NCI-H226 (cell line): Measurements from ENCODE around the gene RALB.
"Not testable (repeated sequence)": the region's sequence is repeated elsewhere in the genome, so short reads cannot be mapped to it uniquely, and the experiment has no call there.

Source experiments
- DNase-seq: peaks from one replicate; pipeline ENCODE4 v3.0.0-alpha.2; 2015

RALB gene

GRCh38 chr2:120244656-120245519 lies 7.8 kb upstream of the RALB start:
- no peak for DNase-seq

GRCh38 chr2:120245520-120246332 lies 6.9 kb upstream of the RALB start:
- peak; percentile 64 for DNase-seq

- no peak for DNase-seq
Observed at GRCh38 chr2:120246546-120247300, 5.9 kb upstream of the RALB start.

DNA sequence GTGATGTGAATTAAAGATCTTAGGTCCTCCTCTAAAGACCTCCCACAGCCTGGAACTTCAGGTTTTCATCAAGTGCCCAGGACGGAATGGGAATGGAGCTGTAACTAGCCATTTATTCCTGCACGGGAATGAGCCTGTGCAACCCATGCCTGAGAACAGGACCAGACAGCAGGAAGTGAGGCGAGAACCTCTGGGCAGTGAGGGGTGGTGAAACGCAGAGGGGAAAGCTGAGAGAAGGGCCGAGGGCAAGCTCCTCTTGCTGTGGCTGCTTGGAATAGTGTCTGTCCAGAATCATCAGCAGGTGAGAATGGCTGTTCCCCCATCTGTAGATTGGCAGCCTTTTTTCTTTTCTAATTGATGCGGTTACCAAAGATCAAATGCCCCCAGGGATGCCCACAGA lies 4.8 kb upstream of the RALB start:
- no peak for DNase-seq

GRCh38 chr2:120250640-120251039 lies 2.0 kb upstream of the RALB start:
- no peak for DNase-seq

GRCh38 chr2:120251078-120251477 lies 1.6 kb upstream of the RALB start:
- DNase-seq = no peak

DNA sequence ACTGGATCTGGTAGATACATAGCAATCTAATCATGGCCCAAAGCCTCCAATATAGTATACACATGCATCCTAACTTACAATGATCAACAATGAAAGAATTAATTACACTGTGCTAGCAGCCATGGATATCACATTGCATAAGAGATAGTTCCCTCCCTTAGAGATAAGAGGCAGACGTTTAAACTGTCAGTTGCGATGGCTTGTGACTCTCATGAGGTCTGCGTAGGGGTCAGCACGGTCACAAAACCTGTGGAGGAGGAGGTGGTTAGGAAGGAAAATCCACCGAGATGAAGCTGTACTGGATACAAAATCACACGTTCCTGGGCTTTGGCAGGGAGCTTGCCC lies 800 bp upstream of the RALB start:
- peak; percentile 19 for DNase-seq

DNA sequence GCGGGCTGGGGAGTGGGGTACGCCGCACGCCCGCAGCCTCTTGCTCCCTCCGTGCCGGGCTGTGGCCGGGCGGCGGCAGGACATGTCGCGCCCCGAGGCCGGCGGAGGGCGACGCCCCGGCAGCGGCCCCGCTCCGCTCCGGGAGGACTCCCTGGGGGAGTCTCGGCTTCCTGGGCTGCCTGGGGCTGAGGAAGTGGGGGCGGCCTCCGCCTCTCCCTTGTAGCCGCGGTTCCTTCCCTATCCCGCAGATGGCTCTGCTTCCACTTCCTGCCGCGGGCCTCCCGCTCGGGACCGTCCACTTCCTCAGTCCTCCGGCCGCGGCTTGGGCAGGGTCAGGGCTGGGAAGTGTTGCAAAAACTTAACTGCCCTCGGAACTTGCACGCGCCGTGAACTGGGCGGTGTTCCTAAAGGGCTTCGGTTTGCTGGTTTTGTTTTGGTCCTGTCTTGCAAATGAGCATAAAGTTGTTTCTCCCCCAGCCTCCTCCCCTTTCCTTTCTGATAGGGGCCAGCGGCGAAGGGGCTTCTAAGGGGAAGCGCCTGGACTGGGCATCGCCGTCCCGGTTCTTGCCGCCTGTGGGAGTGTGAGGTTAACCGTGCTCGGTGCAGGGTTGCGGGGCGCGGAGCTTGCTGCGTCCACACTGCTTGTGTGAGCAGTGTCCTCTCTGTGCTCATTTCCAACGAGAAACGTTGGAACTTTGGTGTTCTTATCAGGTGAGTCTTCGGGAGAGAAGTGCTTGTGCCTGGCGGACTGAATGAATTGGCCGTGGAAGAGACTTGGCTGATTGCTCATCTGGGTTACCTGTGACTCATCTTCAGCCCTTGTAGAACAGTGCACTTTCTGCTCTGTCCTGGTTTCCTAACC lies 600 bp downstream of the RALB start:
- DNase-seq = peak; percentile 80

DNA sequence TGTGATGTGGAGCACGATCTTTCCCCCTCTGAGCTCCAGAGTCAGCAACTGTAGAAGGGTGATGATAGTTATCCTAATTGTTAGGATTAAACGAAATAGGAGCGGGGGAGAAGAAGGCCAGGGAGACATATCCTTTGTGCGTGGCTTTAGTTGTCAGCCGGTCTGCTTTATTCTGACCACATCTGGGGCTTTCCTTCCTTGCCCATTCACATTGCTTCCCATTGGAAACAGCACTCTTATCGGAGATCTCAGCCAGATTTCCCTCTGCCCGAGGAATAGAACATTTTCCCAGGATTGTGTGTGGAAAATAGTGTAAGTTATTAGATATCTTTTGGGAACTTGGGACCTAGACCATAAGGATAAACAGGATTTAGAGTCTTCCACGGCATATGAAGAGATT lies 1.5 kb downstream of the RALB start:
- DNase-seq = no peak

DNA sequence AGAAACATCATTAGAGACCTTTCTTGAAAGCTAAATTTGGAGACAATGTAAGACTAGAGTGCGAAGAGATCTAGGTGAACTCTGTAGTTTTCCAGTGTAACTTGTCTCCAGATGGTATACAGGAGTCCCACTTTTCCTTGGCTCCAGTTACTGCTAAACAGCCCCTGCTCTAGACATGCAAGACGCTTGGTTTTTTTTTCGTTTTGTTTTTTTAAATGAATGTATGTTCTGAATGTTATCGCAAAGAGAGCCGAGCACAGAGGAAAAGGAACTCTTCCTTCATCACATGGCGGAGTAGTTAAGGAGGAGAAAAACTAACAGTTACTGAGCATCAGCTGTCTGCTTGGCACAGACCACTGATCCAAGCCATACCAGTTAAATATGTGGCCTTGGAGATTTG lies 2.4 kb downstream of the RALB start:
- no peak for DNase-seq

GRCh38 chr2:120255986-120256650 lies 3.5 kb downstream of the RALB start:
- DNase-seq = no peak

DNA sequence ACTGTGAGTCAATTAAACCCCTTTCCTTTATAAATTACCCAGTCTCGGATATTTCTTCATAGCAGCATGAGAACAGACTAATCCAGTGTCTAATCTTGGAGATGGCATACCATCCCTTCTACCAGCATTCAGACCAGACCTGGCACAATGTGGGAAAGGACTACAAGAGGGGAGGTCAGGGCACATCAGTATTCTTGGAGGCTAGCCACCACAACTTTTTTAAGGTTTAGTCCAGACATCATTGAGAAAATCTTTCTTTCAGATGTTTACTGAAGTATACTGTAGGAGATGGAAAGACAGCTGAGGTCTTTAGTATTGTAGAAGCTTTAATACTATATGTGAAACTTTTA lies 4.0 kb downstream of the RALB start:
- no peak for DNase-seq

- DNase-seq = no peak
Observed at GRCh38 chr2:120257522-120257921, 4.9 kb downstream of the RALB start.

- DNase-seq = no peak
Observed at GRCh38 chr2:120258196-120258595, 5.5 kb downstream of the RALB start.

DNA sequence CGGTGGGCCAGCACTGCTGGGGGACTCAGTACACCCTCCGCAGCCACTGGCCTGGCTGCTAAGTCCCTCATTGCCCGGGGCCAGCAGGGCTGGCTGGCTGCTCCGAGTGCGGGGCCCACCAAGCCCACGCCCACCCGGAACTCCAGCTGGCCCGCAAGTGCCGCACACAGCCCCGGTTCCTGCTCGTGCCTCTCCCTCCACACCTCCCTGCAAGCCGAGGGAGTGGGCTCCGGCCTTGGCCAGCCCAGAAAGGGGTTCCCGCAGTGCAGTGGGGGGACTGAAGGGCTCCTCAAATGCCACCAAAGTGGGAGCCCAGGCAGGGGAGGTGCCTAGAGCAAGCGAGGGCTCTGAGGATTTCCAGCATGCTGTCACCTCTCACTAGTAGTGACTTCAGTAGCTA lies 7.3 kb downstream of the RALB start:
- not testable (repeated sequence) for DNase-seq

GRCh38 chr2:120260736-120261135 lies 8.1 kb downstream of the RALB start:
- DNase-seq = no peak

- no peak for DNase-seq
Observed at GRCh38 chr2:120261387-120262006, 8.8 kb downstream of the RALB start.

- DNase-seq = no peak
Observed at GRCh38 chr2:120262150-120262549, 9.5 kb downstream of the RALB start.

- DNase-seq = peak; percentile 24
Observed at GRCh38 chr2:120262761-120263428, 10.2 kb downstream of the RALB start.

- DNase-seq = no peak
Observed at GRCh38 chr2:120265006-120265405, 12.4 kb downstream of the RALB start.

DNA sequence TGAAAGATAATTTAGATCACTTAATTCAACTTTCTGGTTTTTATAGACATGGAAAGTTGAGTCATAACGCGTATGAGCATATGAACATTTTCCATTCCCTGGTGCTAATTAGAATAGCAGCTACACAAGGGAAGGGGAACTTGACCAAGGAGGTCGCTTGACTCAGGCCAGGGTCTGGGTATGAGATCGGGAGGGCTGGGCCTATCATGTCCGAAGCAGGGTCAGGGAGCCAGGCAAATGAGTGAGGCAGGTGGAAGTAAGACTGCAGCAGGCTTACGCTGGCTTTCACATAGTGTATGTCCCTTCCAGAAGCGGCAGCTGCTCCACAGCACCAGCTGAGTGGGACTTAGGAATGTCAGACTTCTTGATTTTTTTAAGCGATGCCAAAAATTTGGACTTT lies 14.7 kb downstream of the RALB start:
- no peak for DNase-seq
